ENCODE results near the gene MYO18B.
"Not testable (repeated sequence)": the region's sequence is repeated elsewhere in the genome, so short reads cannot be mapped to it uniquely, and the experiment has no call there.

MYO18B gene

GRCh38 chr22:25741692-25742626, at the start of gene MYO18B:
MYO18B (plus strand) TSS chr22:25742188; CDS start chr22:25761093, 18,905 bp downstream.
- no peak for DNase-seq

- DNase-seq: no peak
These were observed 49.4 kb upstream of the MYO18B start for GRCh38 chr22:25692397-25693267.

DNA sequence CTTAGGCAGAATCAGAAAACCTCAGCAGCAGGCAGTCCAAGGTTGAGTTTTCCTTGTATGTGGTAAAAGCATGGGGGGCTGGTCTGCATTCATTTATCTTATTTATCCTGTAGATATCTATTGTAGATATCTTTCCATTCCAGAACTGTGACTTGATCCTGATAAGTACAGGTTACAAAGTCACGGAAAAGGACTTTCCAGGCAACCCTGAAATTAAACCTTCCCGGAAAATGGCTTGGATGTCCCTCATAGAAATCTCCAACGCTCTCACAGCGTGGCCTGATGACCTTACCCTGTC, 48.8 kb upstream of the MYO18B start:
- no peak for DNase-seq

DNA sequence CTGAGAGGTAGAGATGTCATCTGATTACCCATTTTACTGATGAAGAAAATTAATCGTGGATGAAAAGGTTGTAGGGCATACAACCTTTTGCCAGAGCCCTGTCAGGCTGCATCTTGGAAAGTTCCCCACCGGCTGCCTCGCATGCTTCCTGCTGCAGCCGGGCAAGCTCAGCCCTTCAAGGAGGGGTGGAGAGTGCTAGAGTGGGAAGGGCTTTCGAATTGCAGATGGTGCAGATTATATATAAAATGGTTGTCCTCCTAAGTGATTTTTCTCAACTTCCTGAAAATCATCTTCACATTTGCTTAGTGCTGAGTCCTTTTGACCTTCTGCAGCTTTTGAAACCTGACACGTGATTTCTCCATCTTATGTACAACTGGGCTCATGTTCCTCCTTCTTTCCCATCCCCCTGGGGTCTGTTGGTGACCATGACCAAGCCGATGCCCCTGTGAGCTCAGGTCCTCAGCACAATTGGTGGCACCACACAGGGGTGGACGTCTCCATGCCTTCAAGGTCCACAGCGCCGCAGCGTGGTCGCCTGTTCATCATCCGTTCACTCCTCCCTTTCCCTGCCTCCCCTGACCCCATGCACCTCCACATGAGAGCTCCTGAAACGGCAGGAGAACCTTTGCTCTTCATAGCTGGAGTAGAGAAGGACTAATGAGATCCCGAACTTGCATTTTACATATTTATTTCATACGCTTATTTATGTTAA, 47.6 kb upstream of the MYO18B start:
- DNase-seq: no peak

DNA sequence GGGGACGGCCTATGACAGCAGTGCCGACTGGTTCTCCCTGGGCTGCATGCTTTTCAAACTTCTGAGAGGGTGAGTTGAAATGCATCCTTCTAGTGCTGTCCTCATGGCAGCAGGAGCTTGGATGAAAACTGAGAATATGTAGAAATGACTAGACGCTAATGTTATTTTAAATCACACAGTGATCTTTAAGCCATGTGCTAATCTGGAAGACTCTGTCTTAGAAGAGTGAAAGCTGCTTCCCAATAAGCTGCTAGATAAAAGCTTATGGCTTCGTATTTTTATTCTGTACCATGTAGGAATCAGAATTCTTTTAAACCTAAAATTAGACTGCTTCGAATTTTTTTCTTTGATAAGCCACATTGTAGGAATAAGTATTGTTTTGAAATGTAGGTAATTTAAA, 46.8 kb upstream of the MYO18B start:
- no peak for DNase-seq

- DNase-seq: no peak
These were observed 45.2 kb upstream of the MYO18B start for GRCh38 chr22:25696763-25697162.

DNA sequence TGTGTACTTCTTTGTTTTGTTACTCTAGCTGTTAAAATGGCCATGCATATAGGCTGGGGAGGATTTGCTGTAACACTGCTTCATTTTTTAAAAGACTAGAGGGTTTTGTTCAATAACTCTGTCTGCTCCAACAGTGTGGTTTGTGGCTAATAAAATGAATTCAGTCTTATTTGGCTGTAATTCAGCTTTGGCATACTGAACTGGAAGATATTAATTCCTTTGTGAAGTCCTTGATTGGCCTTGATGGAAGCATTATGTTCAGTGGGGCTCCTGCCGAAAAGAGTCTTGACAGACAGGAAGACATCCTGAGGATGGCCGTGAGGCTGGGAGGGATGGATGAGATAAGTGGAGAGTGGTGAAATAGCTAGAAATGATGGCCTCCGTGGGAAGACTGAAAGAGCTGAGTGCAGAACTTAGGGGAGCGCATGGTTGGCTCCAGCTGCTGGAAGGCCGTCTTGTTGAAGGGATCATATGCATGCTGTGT, 44.8 kb upstream of the MYO18B start:
- DNase-seq: no peak

GRCh38 chr22:25697978-25698377, 44.0 kb upstream of the MYO18B start:
- DNase-seq: no peak

GRCh38 chr22:25698461-25698860, 43.5 kb upstream of the MYO18B start:
- no peak for DNase-seq

- DNase-seq: no peak
These were observed 43.0 kb upstream of the MYO18B start for GRCh38 chr22:25698978-25699377.

DNA sequence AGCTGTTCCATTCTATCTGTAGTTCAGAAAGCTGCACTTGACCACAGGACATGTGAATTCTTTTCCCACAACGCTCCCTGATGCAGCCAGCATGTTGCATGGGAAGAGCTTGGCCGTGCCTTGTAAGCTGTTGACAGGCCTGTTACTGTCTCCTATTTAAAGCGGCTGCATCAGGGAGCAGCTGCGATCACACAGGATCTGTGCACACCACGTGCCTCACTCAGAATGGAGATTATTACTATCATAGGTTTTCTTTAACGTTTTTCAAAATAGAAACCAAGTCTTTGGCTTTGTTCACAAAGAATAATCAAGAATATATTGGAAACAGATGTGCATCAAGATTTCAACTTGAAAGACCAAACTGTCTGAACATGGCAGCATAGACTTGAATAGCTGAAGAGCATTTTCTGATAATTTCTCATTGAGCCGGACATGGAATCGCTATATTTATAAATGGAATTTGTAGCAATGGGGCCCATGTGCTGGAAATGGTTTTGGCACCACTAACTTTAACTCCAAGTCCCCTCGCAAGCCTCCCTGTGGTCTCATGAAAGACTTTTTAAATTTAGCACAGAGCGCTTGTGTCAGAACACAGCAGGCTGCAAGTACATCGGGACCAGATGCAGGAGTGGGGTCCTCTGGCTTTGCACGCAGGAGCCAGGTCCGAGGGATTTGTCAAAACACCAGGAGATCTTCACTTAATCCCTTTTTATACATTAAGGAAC, 40.8 kb upstream of the MYO18B start:
- no peak for DNase-seq

DNA sequence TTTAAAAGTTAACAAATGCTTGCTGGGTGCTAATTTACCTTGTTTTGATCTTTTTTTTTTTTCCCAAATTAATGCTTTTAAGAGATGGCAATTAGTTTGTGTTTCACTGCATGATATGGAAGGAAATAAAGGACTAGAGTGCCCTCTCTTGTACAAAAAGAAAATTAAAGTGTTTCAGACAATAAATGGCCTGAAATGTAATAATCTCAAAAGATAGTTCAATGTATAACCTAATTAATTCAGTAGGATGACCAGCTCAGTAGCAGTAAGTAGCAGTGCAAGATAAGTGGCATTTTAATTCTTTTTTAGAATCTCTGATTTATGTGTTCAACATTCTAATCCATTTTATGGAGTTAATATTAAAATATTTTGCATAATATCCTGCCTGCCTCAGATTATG, 39.9 kb upstream of the MYO18B start:
- DNase-seq: peak; percentile 18

- DNase-seq: peak; percentile 59
These were observed 39.3 kb upstream of the MYO18B start for GRCh38 chr22:25702571-25703167.

DNA sequence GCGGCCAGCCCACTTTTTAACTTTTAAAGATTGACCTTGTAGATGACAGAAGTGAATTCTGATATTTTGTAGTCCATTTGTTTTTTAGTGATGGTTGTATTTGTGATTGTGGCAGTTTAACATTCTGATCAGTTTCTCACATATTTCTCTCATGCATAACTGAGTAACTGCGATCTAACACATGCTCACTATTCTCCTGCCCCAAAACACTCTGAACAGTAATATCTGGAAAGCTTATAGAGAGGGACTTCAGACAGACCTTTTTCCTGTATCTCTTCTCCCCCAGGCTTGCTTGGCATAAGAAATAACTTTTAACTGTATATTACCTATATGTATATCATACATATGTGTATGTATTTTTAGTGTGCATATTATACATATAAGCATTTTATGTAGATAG, 37.3 kb upstream of the MYO18B start:
- no peak for DNase-seq

DNA sequence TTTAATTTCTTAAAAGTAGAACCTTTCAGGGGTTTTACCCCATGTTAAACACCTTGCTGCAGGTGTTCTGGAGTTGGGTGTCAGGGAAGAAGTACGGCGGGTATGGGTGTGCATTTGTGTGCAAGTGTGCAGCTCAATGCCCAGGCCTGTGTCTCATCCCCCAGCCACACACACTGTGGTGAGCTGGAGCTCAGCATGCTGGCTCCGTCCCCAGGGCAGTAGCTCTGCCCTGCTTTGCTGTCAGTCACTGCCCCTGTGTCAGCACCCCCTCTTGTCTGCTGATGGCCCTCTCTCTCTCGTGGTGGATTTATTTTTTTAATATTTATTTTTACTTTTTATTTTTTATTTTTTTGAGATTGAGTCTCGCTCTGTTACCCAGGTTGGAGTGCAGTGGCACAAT, 35.8 kb upstream of the MYO18B start:
- no peak for DNase-seq

DNA sequence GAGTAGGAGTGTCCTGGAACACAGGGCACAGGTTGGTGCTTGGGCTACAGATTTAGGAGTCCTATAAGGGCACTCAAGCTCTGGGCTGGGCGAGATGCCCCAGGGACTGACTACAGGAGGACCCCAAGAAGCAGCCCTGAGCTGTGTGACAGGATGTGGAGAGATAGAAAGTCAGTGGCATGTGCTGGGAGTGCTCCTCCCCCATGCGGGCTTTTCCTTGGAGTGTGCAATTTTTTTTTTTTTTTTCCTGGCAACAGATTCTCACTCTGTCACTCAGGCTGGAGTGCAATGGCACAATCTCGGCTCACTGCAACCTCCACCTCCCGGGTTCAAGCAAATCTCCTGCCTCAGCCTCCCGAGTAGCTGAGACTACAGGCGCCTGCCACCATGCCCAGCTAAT, 33.6 kb upstream of the MYO18B start:
- DNase-seq: not testable (repeated sequence)

DNA sequence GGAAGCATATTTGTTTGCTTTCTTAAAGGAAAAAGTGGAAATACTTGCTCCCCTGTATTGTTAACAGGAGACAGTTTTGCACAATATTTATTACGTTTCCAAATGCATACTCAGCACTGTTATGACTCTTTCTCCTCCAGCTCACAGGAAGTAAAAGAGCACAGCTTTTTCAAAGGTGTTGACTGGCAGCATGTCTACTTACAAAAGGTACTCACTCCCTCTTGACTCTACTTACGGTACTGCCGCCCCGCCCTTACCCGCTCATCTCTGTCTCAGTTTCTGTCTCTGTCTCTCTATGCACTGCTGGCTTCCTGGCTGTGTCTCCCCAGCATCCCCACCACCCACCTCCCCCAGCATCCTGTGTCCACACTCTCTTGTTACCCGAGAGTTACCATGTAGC, 32.2 kb upstream of the MYO18B start:
- DNase-seq: no peak

- DNase-seq: no peak
These were observed 31.5 kb upstream of the MYO18B start for GRCh38 chr22:25710501-25710900.

DNA sequence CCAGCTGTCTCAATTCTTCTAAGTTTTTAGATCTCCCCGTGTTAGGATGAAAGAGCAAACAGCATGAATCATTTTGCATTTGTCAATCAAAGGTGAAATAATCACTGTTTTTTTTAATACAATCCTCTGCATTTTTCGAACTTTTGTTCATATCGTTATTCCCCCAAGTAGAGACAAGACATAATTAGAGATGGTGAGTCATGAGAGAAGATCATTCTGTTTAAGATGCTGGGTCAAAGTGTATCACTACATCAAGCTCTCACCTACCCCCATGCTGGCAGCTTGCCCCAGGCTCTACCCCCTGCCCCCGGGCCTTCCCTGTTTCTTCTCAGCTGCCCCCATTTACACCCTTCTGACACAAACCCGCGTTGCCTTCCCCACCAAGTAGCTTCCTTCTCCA, 30.5 kb upstream of the MYO18B start:
- DNase-seq: no peak

DNA sequence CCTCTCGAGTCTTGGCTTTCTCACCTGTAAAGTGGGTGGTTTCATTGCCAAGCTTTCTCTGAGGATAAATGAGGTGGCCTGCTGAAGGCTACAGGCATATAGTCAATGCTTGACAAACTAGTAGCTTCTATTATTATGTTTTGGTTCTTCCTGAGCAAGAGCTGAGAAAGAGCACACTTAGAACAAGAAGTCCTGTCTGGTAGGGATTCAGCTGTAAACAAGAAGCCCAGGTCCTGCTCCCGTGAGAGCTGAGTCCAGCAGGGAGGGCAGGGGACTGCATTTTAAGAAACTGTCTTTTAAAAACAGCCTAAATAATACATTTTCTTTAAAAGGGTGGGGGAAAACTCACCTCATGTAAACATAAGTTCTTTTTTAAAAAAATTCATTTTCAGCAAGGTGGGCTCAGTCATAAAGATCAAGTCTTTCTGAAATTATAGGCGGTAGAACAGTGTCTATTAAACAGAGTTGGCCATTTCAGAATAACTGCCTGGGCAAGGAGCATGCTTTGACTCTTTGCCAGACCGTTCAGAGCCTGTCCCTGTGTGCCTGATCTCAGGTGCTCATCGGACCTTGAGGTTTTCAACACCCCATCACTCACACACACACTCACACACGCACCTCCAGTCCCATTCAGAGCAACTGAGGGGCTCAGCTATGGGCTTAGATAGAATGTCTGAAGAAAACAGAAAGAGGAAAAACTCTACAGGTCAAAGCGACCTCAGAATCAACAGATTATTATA, 29.2 kb upstream of the MYO18B start:
- DNase-seq: no peak

- DNase-seq: no peak
These were observed 27.9 kb upstream of the MYO18B start for GRCh38 chr22:25714070-25714469.

All from suppressor macrophage treated with lipopolysaccharide for 4 hours (primary cell).